ENCODE measurements around the gene IGSF3.

DNA sequence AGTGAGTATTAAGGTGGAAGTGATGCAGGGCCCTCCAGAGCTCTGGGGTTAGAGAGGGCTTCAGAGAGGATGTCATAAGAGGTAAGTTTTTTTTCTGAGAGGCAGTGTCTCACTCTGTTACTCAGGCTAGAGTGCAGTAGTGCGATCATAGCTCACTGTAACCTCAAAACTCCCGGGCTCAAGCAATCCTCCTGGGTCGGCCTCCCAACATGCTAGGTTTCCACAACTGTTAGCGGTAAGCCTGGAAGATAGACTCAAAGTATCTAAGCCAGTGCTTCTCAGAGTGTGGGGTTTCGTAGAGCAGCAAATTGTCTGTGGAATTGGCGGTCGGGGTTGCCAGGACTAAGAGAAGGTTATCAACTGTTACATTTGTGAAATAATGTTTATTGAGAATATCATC is 18.6 kb upstream of the IGSF3 start:
- no peak for TF ChIP-seq CTCF (IDR thresholded peaks at IDR 0.05)
- TF ChIP-seq RELA (CRISPR knock-in tag; IDR thresholded peaks at IDR 0.05; ENCODE audit: borderline replicate concordance) = no peak
- no peak for TF ChIP-seq NFYB (CRISPR knock-in tag; conservative IDR thresholded peaks at IDR 0.05; ENCODE audit: low read depth)

Data from WTC11 (cell line).